Spleen (tissue), 7 donors: ENCODE results near the gene GRM5.
"Not testable (repeated sequence)": the region's sequence is repeated elsewhere in the genome, so short reads cannot be mapped to it uniquely, and the experiment has no call there.

Source experiments
- CTCF ChIP-seq, 11 experiments: fragments of 200-600 bp in 7 of 11; fragments of 450-650 bp in 4 of 11; sonication (generic) in 4 of 11; IDR thresholded peaks in 8 of 11; conservative IDR thresholded peaks in 3 of 11; 1 replicate in 7 of 11; 2 replicates in 4 of 11; pipeline versions ENCODE4 v1.4.0 to v1.8.0; 2016 to 2021; ENCODE audit warnings: antibody characterized with exemption in 11 of 11, inconsistent platforms in 4 of 11, mild to moderate bottlenecking in 1 of 11
- POLR2A ChIP-seq, 3 donors: fragments of 450-650 bp; IDR thresholded peaks; one replicate each; pipeline ENCODE4 v1.5.1; 2017; ENCODE audit warnings: antibody characterized with exemption in 3 of 3, mild to moderate bottlenecking in 1 of 3
- POLR2AphosphoS5 ChIP-seq, 3 donors: sonication (generic); formaldehyde crosslinking; IDR thresholded peaks; one replicate each; pipeline ENCODE4 v1.5.1; 2017; ENCODE audit warnings: antibody characterized with exemption in 3 of 3
- donor health status: DM: no; HTN: no; CAD: no; lungs with moderate emphysema.
- donor health status: DM: no; HTN: no; CAD: no.
- donor health status: DM: no; HTN: no; CAD: no.

- TF ChIP-seq CTCF (IDR thresholded peaks at IDR 0.05 in 8 of 11, conservative IDR thresholded peaks at IDR 0.05 in 3 of 11); POLR2A (IDR thresholded peaks at IDR 0.05); POLR2AphosphoS5 (IDR thresholded peaks at IDR 0.05): not testable (repeated sequence)
Observed at GRCh38 chr11:89057406-89057805, 8.4 kb downstream of the GRM5 start.
